GM19372 (cell line): ENCODE measurements around the gene ITGB7.
A peak's percentile ranks its signal among the peaks of the same experiment; 100 is the strongest.
"Not testable (repeated sequence)": the region's sequence is repeated elsewhere in the genome, so short reads cannot be mapped to it uniquely, and the experiment has no call there.

ENCODE experiments used
- ATAC-seq: cut with Tn5 transposase; IDR thresholded peaks from one replicate; pipeline ENCODE4 v1.9.1; 2021; ENCODE audit warnings: mild to moderate bottlenecking, low read depth, moderate library complexity; ENCODE audit not compliant: unreplicated experiment

ITGB7 gene

GRCh38 chr12:53180931-53181645, 26.0 kb downstream of the ITGB7 start:
- ATAC-seq: peak; percentile 38

DNA sequence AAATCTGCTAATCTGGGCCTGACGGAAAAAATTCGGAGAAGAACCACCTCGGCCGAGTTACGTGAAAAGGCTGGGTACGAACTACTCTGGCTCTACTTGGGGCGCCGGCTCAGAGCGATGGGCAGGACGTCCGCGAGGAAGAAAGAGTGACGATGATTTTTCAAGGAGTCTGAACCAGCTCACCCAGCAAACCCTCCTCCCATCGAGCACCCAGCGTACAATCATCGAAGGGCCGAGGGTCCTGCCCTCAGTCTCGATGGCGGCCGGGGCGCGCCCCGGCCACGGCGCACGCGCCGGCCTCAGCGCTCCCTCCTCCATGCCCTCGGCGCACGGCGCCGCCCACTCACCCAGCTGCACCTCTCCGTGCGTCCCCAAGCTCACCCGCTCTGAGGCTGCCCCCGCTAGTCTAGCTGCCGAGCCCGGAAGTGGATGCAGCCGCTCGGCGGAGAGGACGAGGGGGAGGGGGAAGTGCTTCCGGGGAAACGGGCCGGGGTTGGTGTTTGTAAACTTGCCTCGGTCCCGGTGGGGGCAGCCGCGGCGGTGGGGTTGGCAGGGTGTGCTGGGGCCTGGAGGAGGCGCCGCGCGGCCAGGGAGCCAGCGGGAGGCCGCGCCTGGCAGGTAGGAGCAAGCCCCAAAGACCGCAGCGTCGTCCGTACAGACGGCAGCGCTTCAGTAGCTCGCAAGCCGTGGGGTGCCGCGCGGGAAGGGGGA, 26.7 kb downstream of the ITGB7 start, which contains the start of the genes CSAD and ZNF740:
TSS of gene CSAD (minus strand) at position 706 of the 711 bp plus-strand sequence. CDS start 7,455 bp downstream, outside the sequence.
TSS of gene ZNF740 (plus strand) at position 503 of the 711 bp plus-strand sequence. CDS start 1,262 bp downstream, outside the sequence.
- peak; percentile 93 for ATAC-seq

- peak; percentile 11 for ATAC-seq
Observed at GRCh38 chr12:53179687-53180219, 27.3 kb downstream of the ITGB7 start.

- not testable (repeated sequence) for ATAC-seq
Observed at GRCh38 chr12:53178803-53179202, 28.2 kb downstream of the ITGB7 start.

- not testable (repeated sequence) for ATAC-seq
Observed at GRCh38 chr12:53177447-53177846, 29.6 kb downstream of the ITGB7 start.

GRCh38 chr12:53176750-53177149, 30.3 kb downstream of the ITGB7 start:
- no peak for ATAC-seq

GRCh38 chr12:53174881-53175491, 32.1 kb downstream of the ITGB7 start:
- ATAC-seq: no peak

- no peak for ATAC-seq
Observed at GRCh38 chr12:53173085-53173715, 33.9 kb downstream of the ITGB7 start.

DNA sequence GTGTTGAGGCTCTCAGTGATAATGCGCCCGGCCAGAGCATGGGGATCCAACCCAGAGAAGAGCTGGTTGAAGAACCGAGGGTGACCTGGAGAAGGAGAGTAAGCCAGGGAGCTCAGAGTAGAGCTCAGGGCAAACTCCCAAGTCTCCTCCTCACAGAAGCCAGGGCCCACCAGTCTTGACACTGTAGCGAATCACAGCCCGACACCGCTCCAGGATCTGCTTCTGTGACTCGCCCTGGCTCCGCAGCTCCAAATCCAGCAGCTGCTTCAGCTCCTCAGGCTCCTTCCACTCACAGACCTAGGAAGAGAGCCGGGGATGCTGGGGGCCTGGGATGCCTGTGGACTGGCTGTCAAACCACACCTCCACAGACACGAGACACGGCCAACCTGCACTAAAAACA, 34.7 kb downstream of the ITGB7 start:
- no peak for ATAC-seq

GRCh38 chr12:53171725-53172329, 35.2 kb downstream of the ITGB7 start:
- no peak for ATAC-seq

- ATAC-seq: no peak
Observed at GRCh38 chr12:53170876-53171724, 36.0 kb downstream of the ITGB7 start.

DNA sequence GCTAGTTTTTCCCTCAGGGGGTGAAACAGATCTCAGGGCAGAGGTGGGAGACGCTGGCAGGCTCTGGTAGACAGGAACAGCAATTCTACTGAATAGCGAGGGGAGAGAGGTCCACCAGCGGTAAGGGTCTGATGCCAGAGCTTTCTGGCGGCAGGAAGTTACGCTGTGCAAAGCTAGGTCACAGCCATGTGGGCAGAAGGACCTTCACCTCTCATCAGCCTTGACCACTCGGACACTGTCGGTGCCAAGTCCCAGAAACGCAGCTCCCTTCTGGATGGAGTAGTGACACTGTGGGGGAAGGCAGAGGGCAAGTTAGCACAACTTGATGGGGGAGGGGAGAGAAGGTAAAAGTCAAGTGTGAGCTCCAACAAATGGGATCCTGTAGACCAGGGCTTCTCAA, 36.8 kb downstream of the ITGB7 start:
- ATAC-seq: no peak

- no peak for ATAC-seq
Observed at GRCh38 chr12:53169644-53170043, 37.4 kb downstream of the ITGB7 start.

DNA sequence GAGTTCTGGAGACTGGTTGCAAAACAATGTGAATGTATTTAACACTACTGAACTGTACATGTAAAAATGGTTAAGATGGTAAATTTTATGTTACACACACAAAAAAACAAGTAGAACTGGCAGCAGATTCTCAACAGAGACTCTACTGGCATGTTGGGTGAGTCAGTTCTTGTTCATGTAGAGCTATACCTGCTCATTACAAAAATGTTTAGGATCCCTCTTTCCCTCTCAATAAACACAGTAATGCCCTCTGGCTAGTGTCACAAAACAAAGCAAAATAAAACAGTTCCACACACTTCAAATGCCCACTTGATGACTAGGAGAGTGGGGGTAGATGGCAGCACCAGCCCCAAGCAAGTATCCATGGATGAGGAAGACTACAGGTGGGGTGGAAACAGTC, 40.2 kb downstream of the ITGB7 start:
- ATAC-seq: no peak

- not testable (repeated sequence) for ATAC-seq
Observed at GRCh38 chr12:53163008-53163407, 44.0 kb downstream of the ITGB7 start.

GRCh38 chr12:53161119-53161911, 45.7 kb downstream of the ITGB7 start:
- no peak for ATAC-seq

GRCh38 chr12:53160673-53161072, 46.4 kb downstream of the ITGB7 start:
- ATAC-seq: no peak

GRCh38 chr12:53160000-53160399, 47.1 kb downstream of the ITGB7 start:
- ATAC-seq: no peak
